Esophagus muscularis mucosa (tissue), 4 donors: ENCODE results near the gene WNT7B. TPM values are rescaled to one million over a fixed set of nuclear protein-coding genes. Genes with fewer than 3 reads are reported as not detected.

Experiments used
- DNase-seq: peaks from one replicate; pipeline ENCODE4 v3.0.0-alpha.2; 2017; ENCODE audit errors: extremely low spot score
- H3K27ac ChIP-seq, 4 donors: fragments of 200-600 bp; sonication (generic); replicated peaks in 1 of 4; 1 replicate in 3 of 4; 2 replicates in 1 of 4; pipeline ENCODE4 v1.5.1; 2016 to 2019; ENCODE audit warnings: mild to moderate bottlenecking in 1 of 4
- H3K27me3 ChIP-seq, 4 donors: fragments of 200-600 bp; sonication (generic); one replicate each; pipeline versions ENCODE4 v1.5.1 to v1.6.0; 2016 to 2019
- H3K36me3 ChIP-seq, 4 donors: fragments of 200-600 bp; sonication (generic); one replicate each; pipeline ENCODE4 v1.5.1; 2016 to 2019
- H3K4me1 ChIP-seq, 4 donors: fragments of 200-600 bp; sonication (generic); one replicate each; pipeline ENCODE4 v1.5.1; 2016 to 2019
- H3K4me3 ChIP-seq, 4 donors: fragments of 200-600 bp; sonication (generic); 1 replicate in 2 of 4; 2 replicates in 2 of 4; pipeline ENCODE4 v1.5.1; 2016 to 2019; ENCODE audit warnings: mild to moderate bottlenecking in 4 of 4, moderate library complexity in 1 of 4
- H3K9me3 ChIP-seq, 4 donors: fragments of 200-600 bp; sonication (generic); 1 replicate in 3 of 4; 2 replicates in 1 of 4; pipeline ENCODE4 v1.5.1; 2016 to 2019
- EP300 ChIP-seq: sonication (generic); formaldehyde crosslinking; IDR thresholded peaks from one replicate; pipeline ENCODE4 v1.6.1; 2017; ENCODE audit warnings: antibody characterized with exemption
- POLR2A ChIP-seq: fragments of 450-650 bp; IDR thresholded peaks from one replicate; pipeline ENCODE4 v1.6.1; 2017; ENCODE audit warnings: antibody characterized with exemption, moderate library complexity, mild to moderate bottlenecking, low read depth
- POLR2AphosphoS5 ChIP-seq, 2 donors: sonication (generic); formaldehyde crosslinking; IDR thresholded peaks; one replicate each; pipeline ENCODE4 v1.6.1; 2017; ENCODE audit warnings: antibody characterized with exemption in 2 of 2
- WGBS: methylation state at CpG from one replicate; pipeline ENCODE4 v1.1.5; 2018; 5-methylcytosine and 5-hydroxymethylcytosine counted together
- intact Hi-C: fragments of 100-400 bp; cut with DNase I; formaldehyde crosslinking; loops from one replicate; pipeline ENCODE4 v1.15.1; 2023
- total RNA-seq, 4 donors: library from RNA; depleted of rRNA; stranded (reverse); fragments of >200 nt; gene quantifications; one replicate each; pipeline versions ENCODE4 v1.1.0 to v1.2.1, GENCODE V29; 2016
- TF ChIP-seq, protein P1 (sequence below), 3 experiments: fragments of 200-600 bp in 2 of 3; fragments of 450-650 bp in 1 of 3; sonication (generic) in 2 of 3; IDR thresholded peaks; one replicate each; pipeline ENCODE4 v1.5.1; 2017 to 2019; ENCODE audit warnings: antibody characterized with exemption in 3 of 3, mild to moderate bottlenecking in 2 of 3, moderate library complexity in 1 of 3

Gene WNT7B
- total RNA-seq, 4 donors from 2014 or later: not detected

GRCh38 chr22:45977551-45978274 lies 751 bp upstream of the WNT7B start:
- H3K9me3 ChIP-seq: no peaks in the 10 kb centered on the region
- 12% methylated on average over 4 of the region's 29 CpGs for WGBS
- intact Hi-C loops: no loop called here
- TF ChIP-seq POLR2A (no peak), EP300 (no peak), POLR2AphosphoS5 (IDR thresholded peaks at IDR 0.05) (no peak)
- TF ChIP-seq, protein P1, sequence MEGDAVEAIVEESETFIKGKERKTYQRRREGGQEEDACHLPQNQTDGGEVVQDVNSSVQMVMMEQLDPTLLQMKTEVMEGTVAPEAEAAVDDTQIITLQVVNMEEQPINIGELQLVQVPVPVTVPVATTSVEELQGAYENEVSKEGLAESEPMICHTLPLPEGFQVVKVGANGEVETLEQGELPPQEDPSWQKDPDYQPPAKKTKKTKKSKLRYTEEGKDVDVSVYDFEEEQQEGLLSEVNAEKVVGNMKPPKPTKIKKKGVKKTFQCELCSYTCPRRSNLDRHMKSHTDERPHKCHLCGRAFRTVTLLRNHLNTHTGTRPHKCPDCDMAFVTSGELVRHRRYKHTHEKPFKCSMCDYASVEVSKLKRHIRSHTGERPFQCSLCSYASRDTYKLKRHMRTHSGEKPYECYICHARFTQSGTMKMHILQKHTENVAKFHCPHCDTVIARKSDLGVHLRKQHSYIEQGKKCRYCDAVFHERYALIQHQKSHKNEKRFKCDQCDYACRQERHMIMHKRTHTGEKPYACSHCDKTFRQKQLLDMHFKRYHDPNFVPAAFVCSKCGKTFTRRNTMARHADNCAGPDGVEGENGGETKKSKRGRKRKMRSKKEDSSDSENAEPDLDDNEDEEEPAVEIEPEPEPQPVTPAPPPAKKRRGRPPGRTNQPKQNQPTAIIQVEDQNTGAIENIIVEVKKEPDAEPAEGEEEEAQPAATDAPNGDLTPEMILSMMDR (IDR thresholded peaks at IDR 0.05): no peak
- peaks cover 22 to 44% (median 41%) of the 10 kb centered on the region in 4 donors for H3K4me1 ChIP-seq
- peaks cover 0 to 76% (median 49%) of the 10 kb centered on the region in 4 donors for H3K27me3 ChIP-seq
- DNase-seq: no peak
- peak overlapping the region in 2 of 4 donors; percentile 40 to 63 for H3K4me3 ChIP-seq
- no peak overlapping the region for H3K27ac ChIP-seq
- no peaks in the 10 kb centered on the region for H3K36me3 ChIP-seq

GRCh38 chr22:45976254-45977002 lies 534 bp downstream of the WNT7B start:
- Histone ChIP-seq H3K4me3 (peak overlapping the region; percentile 35 to 47 (median 39)), H3K9me3 (no peaks in the 10 kb centered on the region), H3K27ac (no peak overlapping the region), H3K27me3 (peaks cover 0 to 89% (median 61%) of the 10 kb centered on the region in 4 donors), H3K36me3 (no peaks in the 10 kb centered on the region), H3K4me1 (peaks cover 28 to 57% (median 53%) of the 10 kb centered on the region in 4 donors)
- WGBS: no CpG with 5 or more reads among the region's 94 CpGs
- no peak for TF ChIP-seq POLR2A
- TF ChIP-seq, protein P1 (IDR thresholded peaks at IDR 0.05): no peak
- TF ChIP-seq EP300: no peak
- TF ChIP-seq POLR2AphosphoS5 (IDR thresholded peaks at IDR 0.05): no peak
- DNase-seq: no peak
- intact Hi-C loops: no loop called here

DNA sequence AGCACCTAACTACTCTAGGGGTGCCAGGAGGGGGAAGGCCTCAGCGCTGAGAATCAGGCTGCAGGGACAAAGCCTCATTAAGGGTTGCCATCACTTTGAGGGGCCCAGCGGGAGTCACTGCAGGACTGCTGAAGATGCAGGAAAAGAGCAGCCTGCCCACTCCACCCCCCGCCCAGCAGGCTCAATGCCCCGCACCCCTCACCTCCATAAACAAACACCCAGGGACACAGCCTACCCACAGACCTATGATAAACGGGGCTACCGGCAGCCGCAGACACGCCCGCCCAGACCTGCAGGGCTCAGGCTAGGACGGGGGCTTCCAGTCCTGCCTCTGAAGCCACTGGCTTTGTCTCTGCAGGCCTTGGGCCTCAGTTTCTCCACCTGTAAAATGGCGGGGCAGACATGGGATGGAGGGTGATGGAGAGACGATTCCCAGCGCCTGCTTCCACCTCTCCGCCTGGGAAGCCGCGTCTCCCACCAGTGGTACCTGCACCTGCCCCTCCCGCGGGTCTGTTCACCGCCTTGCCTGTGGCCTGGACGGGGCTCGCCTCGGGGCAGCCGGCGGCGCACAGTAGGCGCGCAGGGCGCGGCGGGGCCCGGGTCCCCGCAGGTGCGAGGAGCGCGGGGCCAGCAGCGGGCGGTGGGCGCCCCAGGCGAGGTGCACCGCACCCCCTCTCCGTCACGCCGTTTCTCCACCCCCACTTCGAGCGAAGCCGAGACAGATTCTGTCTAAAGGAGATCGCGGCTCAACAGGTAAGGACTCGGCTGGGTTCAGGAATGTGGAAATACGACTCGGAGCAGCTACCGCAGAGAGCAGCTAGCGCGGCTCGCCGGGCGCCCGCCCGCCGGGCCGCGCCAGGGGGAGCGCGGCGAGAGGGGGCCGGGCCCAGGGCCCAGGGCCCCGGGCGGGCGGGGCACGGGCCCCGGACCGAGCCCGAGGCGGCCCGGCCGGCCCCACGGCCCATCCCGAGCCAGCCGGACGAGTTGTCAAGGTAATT lies 1.5 kb downstream of the WNT7B start:
- Histone ChIP-seq H3K4me3 (peak overlapping the region in 3 of 4 donors; percentile 17 to 47 (median 35)), H3K36me3 (no peaks in the 10 kb centered on the region), H3K9me3 (no peaks in the 10 kb centered on the region), H3K27me3 (peaks cover 0 to 97% (median 70%) of the 10 kb centered on the region in 4 donors), H3K27ac (no peak overlapping the region), H3K4me1 (peaks cover 36 to 66% (median 63%) of the 10 kb centered on the region in 4 donors)
- DNase-seq: no peak
- 3% methylated on average over 28 of the region's 80 CpGs for WGBS
- intact Hi-C loops: no loop called here
- TF ChIP-seq, protein P1 (IDR thresholded peaks at IDR 0.05): no peak
- TF ChIP-seq POLR2A (no peak), EP300 (no peak), POLR2AphosphoS5 (IDR thresholded peaks at IDR 0.05) (no peak)

DNA sequence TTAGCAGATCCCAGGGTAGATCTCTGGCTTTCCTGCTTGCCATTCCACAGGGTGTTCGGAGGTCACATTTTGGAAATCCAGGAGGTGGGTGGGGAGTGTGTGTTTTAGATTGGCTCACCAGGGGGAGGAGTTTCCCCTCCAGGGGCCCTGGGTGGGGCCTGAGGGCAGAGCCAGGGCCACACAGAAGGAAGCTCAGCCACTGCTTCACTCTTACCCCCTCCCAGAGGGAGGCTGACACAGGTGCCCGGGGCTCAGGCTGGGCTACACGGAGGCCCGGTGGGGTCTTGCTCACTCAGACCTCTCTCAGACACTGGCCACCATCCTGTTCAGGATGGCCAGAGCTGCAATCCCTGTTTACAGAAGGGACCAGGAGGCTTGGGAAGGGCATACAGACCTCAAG lies 2.5 kb downstream of the WNT7B start:
- Histone ChIP-seq H3K27me3 (peaks cover 0 to 99% (median 76%) of the 10 kb centered on the region in 4 donors), H3K27ac (no peak overlapping the region), H3K36me3 (no peaks in the 10 kb centered on the region), H3K4me3 (no peak overlapping the region), H3K9me3 (no peaks in the 10 kb centered on the region), H3K4me1 (peaks cover 36 to 70% (median 64%) of the 10 kb centered on the region in 4 donors)
- WGBS: 57% methylated on average over 1 of the region's 4 CpGs
- DNase-seq: no peak
- TF ChIP-seq, protein P1 (IDR thresholded peaks at IDR 0.05): no peak
- no peak for TF ChIP-seq POLR2AphosphoS5 (IDR thresholded peaks at IDR 0.05)
- no peak for TF ChIP-seq POLR2A
- no peak for TF ChIP-seq EP300
- intact Hi-C loops: no loop called here
